ENCODE measurements around the gene HSPA1B. TPM values are rescaled to one million over a fixed set of nuclear protein-coding genes. Genes with fewer than 3 reads are reported as not detected.

The HSPA1B gene
- total RNA-seq (ENCODE audit: unreplicated experiment): 19.8 TPM
- long read RNA-seq: 0 reads

DNA sequence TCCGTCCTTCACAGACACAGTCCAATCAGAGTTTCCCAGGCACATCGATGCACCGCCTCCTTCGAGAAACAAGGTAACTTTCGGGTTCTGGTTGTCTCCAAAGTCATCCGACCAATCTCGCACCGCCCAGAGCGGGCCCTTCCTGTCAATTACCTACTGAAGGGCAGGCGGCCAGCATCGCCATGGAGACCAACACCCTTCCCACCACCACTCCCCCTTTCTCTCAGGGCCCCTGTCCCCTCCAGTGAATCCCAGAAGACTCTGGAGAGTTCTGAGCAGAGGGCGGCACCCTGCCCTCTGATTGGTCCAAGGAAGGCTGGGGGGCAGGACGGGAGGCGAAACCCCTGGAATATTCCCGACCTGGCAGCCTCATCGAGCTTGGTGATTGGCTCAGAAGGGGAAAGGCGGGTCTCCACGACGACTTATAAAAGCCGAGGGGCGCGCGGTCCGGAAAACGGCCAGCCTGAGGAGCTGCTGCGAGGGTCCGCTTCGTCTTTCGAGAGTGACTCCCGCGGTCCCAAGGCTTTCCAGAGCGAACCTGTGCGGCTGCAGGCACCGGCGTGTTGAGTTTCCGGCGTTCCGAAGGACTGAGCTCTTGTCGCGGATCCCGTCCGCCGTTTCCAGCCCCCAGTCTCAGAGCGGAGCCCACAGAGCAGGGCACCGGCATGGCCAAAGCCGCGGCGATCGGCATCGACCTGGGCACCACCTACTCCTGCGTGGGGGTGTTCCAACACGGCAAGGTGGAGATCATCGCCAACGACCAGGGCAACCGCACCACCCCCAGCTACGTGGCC is at the start of gene HSPA1B:
Gene HSPA1B (plus strand): TSS at position 453 of the 794 bp plus-strand sequence. CDS start 213 bp downstream, at position 666.
- Mint-ChIP-seq H3K27me3 (ENCODE audit: unreplicated experiment) (peaks cover 3% of the 10 kb centered on the region), H3K4me1 (ENCODE audit: unreplicated experiment) (peaks cover 20% of the 10 kb centered on the region), H3K4me3 (ENCODE audit: unreplicated experiment) (peak within 1 kb of the TSS; percentile 92), H3K9me3 (ENCODE audit: unreplicated experiment) (no peaks in the 10 kb centered on the region), H3K27ac (ENCODE audit: unreplicated experiment) (peak within 1 kb of the TSS; percentile 96), H3K36me3 (ENCODE audit: low read depth, unreplicated experiment) (no peaks in the 10 kb centered on the region)
- TF ChIP-seq, protein P1, sequence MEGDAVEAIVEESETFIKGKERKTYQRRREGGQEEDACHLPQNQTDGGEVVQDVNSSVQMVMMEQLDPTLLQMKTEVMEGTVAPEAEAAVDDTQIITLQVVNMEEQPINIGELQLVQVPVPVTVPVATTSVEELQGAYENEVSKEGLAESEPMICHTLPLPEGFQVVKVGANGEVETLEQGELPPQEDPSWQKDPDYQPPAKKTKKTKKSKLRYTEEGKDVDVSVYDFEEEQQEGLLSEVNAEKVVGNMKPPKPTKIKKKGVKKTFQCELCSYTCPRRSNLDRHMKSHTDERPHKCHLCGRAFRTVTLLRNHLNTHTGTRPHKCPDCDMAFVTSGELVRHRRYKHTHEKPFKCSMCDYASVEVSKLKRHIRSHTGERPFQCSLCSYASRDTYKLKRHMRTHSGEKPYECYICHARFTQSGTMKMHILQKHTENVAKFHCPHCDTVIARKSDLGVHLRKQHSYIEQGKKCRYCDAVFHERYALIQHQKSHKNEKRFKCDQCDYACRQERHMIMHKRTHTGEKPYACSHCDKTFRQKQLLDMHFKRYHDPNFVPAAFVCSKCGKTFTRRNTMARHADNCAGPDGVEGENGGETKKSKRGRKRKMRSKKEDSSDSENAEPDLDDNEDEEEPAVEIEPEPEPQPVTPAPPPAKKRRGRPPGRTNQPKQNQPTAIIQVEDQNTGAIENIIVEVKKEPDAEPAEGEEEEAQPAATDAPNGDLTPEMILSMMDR (IDR thresholded peaks at IDR 0.05; ENCODE audit: unreplicated experiment): no peak
- peak; percentile 87 for DNase-seq (ENCODE audit: low spot score)

DNA sequence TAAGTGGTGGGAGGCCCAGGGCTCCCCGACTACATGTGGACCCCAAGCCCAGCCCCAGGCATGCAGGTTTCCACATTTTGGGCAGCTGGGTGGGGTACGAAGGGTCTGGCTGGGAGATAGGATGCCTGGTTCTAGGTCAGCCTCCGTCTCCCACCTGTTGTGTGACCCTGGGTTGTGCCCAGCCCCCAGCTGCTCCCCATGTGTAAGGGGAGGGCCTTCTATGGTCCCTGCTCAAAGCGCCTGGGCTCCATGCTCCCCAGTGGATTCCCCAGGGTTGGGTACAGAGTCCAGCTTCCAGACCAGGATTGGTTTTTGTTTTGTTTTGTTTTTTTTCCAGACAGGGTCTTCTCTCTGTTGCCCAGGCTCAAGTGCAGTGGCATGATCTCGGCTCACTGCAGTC is 49.3 kb upstream of the HSPA1B start:
- Mint-ChIP-seq H3K9me3 (ENCODE audit: unreplicated experiment) (no peaks in the 10 kb centered on the region), H3K4me3 (ENCODE audit: unreplicated experiment) (no peak overlapping the region), H3K4me1 (ENCODE audit: unreplicated experiment) (no peaks in the 10 kb centered on the region), H3K27me3 (ENCODE audit: unreplicated experiment) (peaks cover 2% of the 10 kb centered on the region), H3K27ac (ENCODE audit: unreplicated experiment) (no peak overlapping the region), H3K36me3 (ENCODE audit: low read depth, unreplicated experiment) (peaks cover 5% of the 10 kb centered on the region)
- no peak for DNase-seq (ENCODE audit: low spot score)
- TF ChIP-seq, protein P1 (IDR thresholded peaks at IDR 0.05; ENCODE audit: unreplicated experiment): no peak

DNA sequence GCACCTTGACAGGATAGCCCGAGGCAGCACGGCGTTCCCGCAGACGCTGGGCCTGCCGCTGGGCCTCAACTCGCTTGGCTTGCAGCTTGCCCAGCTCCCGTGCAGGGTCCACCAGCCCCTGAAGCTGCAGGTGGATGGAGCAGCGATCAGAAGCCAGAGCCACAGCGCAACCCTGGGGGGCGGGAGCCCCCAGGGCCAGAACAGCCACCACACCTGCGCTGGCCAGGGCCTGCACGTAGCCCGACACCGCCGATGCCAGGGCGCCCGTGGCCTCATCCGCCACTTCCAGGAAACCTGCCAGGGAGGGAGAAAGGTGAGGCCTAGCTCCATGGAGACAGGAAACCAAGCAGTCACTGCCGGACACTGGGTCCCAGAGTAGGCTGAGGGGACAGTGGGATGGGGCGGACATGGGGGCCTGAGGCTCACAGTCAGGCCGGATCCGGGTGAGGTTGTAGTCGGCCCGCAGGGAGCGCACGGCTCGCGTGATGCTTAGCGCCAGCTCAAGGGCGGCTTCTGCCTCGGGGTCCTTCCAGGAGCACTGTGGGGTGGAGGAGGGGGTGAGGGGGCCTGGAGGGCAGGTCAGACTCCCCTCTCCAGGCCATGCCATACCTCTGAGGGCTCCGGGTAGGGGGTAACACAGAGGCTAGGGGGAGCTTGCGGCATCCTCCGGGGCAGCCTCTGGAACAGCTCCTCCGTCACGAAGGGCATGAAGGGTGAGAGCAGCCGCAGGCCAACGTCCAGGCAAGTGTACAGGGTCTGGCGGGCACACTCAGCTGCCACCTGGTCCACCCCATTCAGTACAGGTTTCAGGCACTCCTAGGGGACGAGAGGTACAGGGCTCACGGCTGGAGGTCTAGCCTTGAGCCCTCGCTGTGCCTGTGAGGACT is 48.3 kb upstream of the HSPA1B start:
- H3K4me3 Mint-ChIP-seq (ENCODE audit: unreplicated experiment): no peak overlapping the region
- no peaks in the 10 kb centered on the region for H3K9me3 Mint-ChIP-seq (ENCODE audit: unreplicated experiment)
- peaks cover 8% of the 10 kb centered on the region for H3K36me3 Mint-ChIP-seq (ENCODE audit: low read depth, unreplicated experiment)
- H3K27me3 Mint-ChIP-seq (ENCODE audit: unreplicated experiment): peaks cover 2% of the 10 kb centered on the region
- no peak overlapping the region for H3K27ac Mint-ChIP-seq (ENCODE audit: unreplicated experiment)
- no peaks in the 10 kb centered on the region for H3K4me1 Mint-ChIP-seq (ENCODE audit: unreplicated experiment)
- no peak for DNase-seq (ENCODE audit: low spot score)
- TF ChIP-seq, protein P1 (IDR thresholded peaks at IDR 0.05; ENCODE audit: unreplicated experiment): no peak

DNA sequence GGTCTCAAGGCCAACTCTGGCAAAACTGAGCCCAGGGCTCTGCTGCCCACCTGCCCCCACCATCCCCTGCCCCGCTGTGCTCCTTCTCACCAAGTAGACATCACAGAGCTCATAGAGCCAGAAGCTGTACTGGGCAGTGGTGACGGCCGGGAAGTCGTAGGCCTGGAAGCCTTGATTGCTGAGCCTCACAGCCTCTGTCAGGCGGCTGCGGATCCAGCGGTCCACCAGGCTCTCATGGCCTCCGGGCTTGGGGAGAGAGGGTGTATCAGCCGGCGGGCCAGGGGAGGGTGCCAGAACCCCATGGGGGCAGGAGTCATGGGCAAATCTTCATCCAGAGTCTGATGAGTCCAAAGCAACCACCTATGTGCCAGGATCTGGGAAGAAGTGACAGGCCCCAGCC is 47.6 kb upstream of the HSPA1B start:
- no peaks in the 10 kb centered on the region for H3K4me1 Mint-ChIP-seq (ENCODE audit: unreplicated experiment)
- DNase-seq (ENCODE audit: low spot score): no peak
- peaks cover 2% of the 10 kb centered on the region for H3K27me3 Mint-ChIP-seq (ENCODE audit: unreplicated experiment)
- no peak overlapping the region for H3K27ac Mint-ChIP-seq (ENCODE audit: unreplicated experiment)
- TF ChIP-seq, protein P1 (IDR thresholded peaks at IDR 0.05; ENCODE audit: unreplicated experiment): no peak
- H3K9me3 Mint-ChIP-seq (ENCODE audit: unreplicated experiment): no peaks in the 10 kb centered on the region
- H3K4me3 Mint-ChIP-seq (ENCODE audit: unreplicated experiment): no peak overlapping the region
- H3K36me3 Mint-ChIP-seq (ENCODE audit: low read depth, unreplicated experiment): peaks cover 13% of the 10 kb centered on the region
